ENCODE results near the gene PACSIN3. TPM values are rescaled to one million over a fixed set of nuclear protein-coding genes. Genes with fewer than 3 reads are reported as not detected.

The PACSIN3 gene
- total RNA-seq, 4 donors from 2014 or later: 4.3 to 9.1 (median 7.5) TPM

DNA sequence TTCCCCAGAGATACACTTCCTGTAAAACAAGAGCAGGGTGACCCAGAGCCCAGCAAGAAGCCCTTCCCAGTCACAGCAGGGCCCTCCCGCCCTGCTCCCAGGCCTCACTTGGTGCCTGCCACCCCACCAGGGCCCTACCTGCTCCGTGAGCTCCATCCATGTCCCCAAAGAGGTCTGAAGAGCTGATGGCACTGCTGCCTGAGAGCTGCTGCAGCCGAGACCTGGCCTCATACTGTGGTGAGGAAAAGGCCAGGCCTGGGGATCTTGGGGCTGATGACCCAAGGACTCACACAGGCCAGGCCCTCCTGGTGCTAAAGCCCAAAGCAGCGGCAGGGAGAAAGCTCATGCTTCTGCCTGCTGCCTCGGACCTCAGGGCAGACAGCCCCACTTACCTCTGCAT lies 19.9 kb downstream of the PACSIN3 start:
- H3K4me3 ChIP-seq: no peak overlapping the region
- H3K27ac ChIP-seq: no peak overlapping the region
- no peaks in the 10 kb centered on the region for H3K27me3 ChIP-seq
- no peaks in the 10 kb centered on the region for H3K9me3 ChIP-seq
- TF ChIP-seq, protein P1, sequence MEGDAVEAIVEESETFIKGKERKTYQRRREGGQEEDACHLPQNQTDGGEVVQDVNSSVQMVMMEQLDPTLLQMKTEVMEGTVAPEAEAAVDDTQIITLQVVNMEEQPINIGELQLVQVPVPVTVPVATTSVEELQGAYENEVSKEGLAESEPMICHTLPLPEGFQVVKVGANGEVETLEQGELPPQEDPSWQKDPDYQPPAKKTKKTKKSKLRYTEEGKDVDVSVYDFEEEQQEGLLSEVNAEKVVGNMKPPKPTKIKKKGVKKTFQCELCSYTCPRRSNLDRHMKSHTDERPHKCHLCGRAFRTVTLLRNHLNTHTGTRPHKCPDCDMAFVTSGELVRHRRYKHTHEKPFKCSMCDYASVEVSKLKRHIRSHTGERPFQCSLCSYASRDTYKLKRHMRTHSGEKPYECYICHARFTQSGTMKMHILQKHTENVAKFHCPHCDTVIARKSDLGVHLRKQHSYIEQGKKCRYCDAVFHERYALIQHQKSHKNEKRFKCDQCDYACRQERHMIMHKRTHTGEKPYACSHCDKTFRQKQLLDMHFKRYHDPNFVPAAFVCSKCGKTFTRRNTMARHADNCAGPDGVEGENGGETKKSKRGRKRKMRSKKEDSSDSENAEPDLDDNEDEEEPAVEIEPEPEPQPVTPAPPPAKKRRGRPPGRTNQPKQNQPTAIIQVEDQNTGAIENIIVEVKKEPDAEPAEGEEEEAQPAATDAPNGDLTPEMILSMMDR (IDR thresholded peaks at IDR 0.05): no peak
- no peak for TF ChIP-seq POLR2A (IDR thresholded peaks at IDR 0.05)
- no peaks in the 10 kb centered on the region for H3K4me1 ChIP-seq
- DNase-seq: no peak
- peaks cover 0 to 84% (median 0%) of the 10 kb centered on the region in 3 donors for H3K36me3 ChIP-seq

DNA sequence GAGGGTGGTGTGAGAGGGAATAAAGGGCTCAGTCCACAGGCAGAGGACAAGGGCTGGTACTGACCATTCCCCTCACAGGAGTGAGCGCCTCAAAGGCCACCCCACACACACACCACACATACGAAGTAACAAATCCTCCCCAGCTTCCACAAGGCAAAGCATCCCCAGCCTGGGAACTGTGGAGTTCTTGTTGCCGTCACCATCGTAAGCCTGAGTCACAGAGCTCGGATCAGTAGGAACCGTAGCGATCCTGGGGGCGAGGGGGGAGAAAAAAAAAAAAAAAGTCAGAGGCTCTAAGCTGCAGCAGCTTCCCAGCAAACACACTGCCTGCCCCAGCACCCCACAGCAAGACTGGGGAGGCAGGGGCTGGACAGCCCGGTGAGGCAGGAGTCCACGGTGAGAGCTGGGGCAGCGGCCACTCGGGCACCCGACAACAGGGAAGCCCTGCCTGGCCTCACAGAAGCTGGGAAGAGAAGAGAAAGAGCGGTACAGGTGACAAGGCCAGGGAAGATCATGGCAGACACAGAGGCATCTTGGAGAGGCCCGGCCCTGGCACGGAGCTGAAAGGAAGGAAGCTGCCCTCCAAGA lies 20.9 kb downstream of the PACSIN3 start:
- DNase-seq: no peak
- Histone ChIP-seq H3K27ac (no peak overlapping the region), H3K9me3 (no peaks in the 10 kb centered on the region), H3K27me3 (no peaks in the 10 kb centered on the region), H3K4me3 (no peak overlapping the region), H3K36me3 (peaks cover 0 to 73% (median 0%) of the 10 kb centered on the region in 3 donors), H3K4me1 (no peaks in the 10 kb centered on the region)
- TF ChIP-seq, protein P1 (IDR thresholded peaks at IDR 0.05): no peak
- TF ChIP-seq POLR2A (IDR thresholded peaks at IDR 0.05): no peak

DNA sequence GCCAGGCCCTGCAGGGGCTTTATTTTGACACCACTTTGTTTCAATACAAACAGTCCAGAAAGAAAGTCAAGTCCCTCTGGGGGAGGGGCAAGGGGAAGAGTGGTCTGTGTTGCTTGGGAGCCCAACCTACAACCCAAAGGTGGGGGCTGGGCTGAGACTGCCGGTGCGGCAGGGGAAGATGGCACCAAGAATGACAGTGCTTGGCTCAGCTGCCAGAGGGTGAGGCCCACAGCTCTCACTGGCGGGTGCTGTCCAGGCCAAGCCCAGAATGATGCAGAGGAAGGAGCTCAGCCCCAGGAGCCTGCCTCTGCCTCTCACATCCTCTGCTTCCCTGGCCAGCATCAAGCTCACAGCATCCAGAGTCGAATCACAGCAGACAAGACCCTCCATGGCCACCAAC lies 21.9 kb downstream of the PACSIN3 start:
- TF ChIP-seq POLR2A (IDR thresholded peaks at IDR 0.05): no peak
- TF ChIP-seq, protein P1 (IDR thresholded peaks at IDR 0.05): no peak
- Histone ChIP-seq H3K36me3 (peaks cover 0 to 63% (median 0%) of the 10 kb centered on the region in 3 donors), H3K27me3 (no peaks in the 10 kb centered on the region), H3K27ac (no peak overlapping the region), H3K9me3 (no peaks in the 10 kb centered on the region), H3K4me1 (no peaks in the 10 kb centered on the region), H3K4me3 (no peak overlapping the region)
- no peak for DNase-seq

DNA sequence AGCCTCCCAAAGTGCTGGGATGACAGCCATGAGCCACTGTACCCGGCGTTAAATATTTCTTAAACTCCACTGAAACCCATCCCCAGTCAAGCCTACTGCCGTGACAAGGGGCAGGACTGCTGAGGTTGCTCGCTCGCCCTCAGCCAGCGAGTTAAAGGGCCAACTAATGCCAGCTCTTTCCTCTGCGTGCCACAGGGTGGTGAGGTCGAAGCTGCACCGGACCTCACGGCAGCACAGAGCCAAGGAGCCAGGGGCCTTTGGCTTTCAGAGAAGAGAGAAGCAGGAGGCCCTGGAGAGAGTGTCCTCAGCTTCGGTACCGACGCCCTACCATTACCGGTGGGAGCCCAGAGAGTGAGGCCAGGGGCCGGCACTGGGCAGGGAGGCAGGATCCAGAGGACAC lies 22.3 kb downstream of the PACSIN3 start:
- no peak for DNase-seq
- Histone ChIP-seq H3K9me3 (no peaks in the 10 kb centered on the region), H3K27ac (no peak overlapping the region), H3K36me3 (peaks cover 0 to 59% (median 0%) of the 10 kb centered on the region in 3 donors), H3K4me1 (no peaks in the 10 kb centered on the region), H3K4me3 (no peak overlapping the region), H3K27me3 (no peaks in the 10 kb centered on the region)
- TF ChIP-seq, protein P1 (IDR thresholded peaks at IDR 0.05): no peak
- no peak for TF ChIP-seq POLR2A (IDR thresholded peaks at IDR 0.05)

DNA sequence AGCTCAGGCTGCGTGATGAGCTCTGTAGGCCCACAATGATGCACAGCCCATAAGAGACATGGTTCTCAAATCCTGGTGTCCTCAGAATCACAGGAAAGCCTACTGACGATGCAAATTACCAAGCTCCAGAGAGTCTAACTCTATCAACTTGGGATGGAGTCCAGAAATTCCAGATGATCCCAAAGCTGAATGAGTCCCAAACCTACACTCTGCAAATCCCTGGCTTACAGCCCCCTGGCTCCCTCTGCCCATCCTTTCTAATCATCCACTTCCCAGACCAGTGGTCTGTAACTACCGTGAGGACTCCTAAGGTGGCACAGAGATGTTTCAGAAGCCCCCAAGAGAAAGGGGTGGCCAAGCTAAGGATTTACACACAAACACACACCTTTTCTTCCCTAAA lies 23.0 kb downstream of the PACSIN3 start:
- Histone ChIP-seq H3K9me3 (no peaks in the 10 kb centered on the region), H3K36me3 (peaks cover 0 to 52% (median 0%) of the 10 kb centered on the region in 3 donors), H3K4me1 (no peaks in the 10 kb centered on the region), H3K27me3 (no peaks in the 10 kb centered on the region), H3K27ac (no peak overlapping the region), H3K4me3 (no peak overlapping the region)
- DNase-seq: no peak
- TF ChIP-seq, protein P1 (IDR thresholded peaks at IDR 0.05): no peak
- TF ChIP-seq POLR2A (IDR thresholded peaks at IDR 0.05): no peak

DNA sequence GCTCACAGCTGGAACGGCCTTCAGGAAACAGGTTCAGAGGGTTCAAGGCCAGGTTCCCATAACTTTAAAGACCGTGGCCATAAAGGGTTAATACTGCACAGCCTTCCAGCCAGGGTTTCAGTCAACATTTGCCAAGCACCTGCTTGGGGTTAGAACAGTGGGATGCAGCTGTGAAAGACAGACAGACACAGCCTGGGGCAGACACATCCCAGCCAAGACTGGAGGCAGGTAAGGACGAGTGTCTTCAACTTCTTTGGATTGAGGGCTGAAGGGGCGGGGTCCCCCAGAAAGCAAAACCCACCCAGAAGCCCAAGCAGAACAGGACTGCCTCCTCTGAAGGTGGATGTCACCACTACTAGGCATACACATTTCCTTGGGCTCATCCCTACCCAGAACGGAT lies 23.8 kb downstream of the PACSIN3 start:
- TF ChIP-seq, protein P1 (IDR thresholded peaks at IDR 0.05): no peak
- no peak for TF ChIP-seq POLR2A (IDR thresholded peaks at IDR 0.05)
- Histone ChIP-seq H3K9me3 (no peaks in the 10 kb centered on the region), H3K27ac (no peak overlapping the region), H3K4me3 (no peak overlapping the region), H3K4me1 (no peaks in the 10 kb centered on the region), H3K27me3 (no peaks in the 10 kb centered on the region), H3K36me3 (peaks cover 0 to 48% (median 0%) of the 10 kb centered on the region in 3 donors)
- DNase-seq: no peak
